ENCODE results near the gene TBCK.
"Not testable (repeated sequence)": the region's sequence is repeated elsewhere in the genome, so short reads cannot be mapped to it uniquely, and the experiment has no call there.

The TBCK gene

GRCh38 chr4:106246441-106246840 lies 69.6 kb downstream of the TBCK start:
- no peak overlapping the region for H3K27ac Mint-ChIP-seq
- no peaks in the 10 kb centered on the region for H3K27me3 Mint-ChIP-seq
- no peaks in the 10 kb centered on the region for H3K4me1 Mint-ChIP-seq (ENCODE audit: low read depth)
- no peak overlapping the region for H3K4me3 Mint-ChIP-seq
- H3K9me3 Mint-ChIP-seq, result peaks cover 3% of the 10 kb centered on the region
- H3K36me3 Mint-ChIP-seq (ENCODE audit: low read depth), result peaks cover 52% of the 10 kb centered on the region

DNA sequence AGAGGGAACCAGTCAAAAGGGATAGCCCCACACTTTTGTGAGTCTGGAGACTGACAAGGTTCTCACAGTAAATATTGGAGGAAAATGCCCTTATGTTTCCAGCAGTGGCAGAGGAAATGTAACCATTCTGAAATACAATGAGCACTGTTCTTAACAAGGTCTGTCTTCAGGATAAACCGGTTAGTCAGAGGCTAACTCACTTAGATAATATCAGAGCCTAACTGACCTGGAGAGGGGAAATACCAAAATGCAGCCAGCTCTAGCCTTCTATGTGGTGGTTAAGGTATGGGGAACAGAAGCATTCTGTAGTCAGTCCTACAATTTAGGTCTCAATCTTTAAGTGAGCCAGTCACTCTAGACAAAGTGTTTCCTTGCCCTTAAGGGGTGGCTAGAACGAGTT lies 70.8 kb downstream of the TBCK start:
- no peak overlapping the region for H3K27ac Mint-ChIP-seq
- no peak overlapping the region for H3K4me3 Mint-ChIP-seq
- no peaks in the 10 kb centered on the region for H3K4me1 Mint-ChIP-seq (ENCODE audit: low read depth)
- no peaks in the 10 kb centered on the region for H3K27me3 Mint-ChIP-seq
- peaks cover 3% of the 10 kb centered on the region for H3K9me3 Mint-ChIP-seq
- peaks cover 48% of the 10 kb centered on the region for H3K36me3 Mint-ChIP-seq (ENCODE audit: low read depth)

GRCh38 chr4:106240699-106241098 lies 75.3 kb downstream of the TBCK start:
- H3K27me3 Mint-ChIP-seq, result no peaks in the 10 kb centered on the region
- H3K27ac Mint-ChIP-seq, result no peak overlapping the region
- peaks cover 3% of the 10 kb centered on the region for H3K9me3 Mint-ChIP-seq
- H3K36me3 Mint-ChIP-seq (ENCODE audit: low read depth), result peaks cover 28% of the 10 kb centered on the region
- no peaks in the 10 kb centered on the region for H3K4me1 Mint-ChIP-seq (ENCODE audit: low read depth)
- no peak overlapping the region for H3K4me3 Mint-ChIP-seq

GRCh38 chr4:106238820-106239420 lies 77.1 kb downstream of the TBCK start:
- Mint-ChIP-seq H3K9me3 (peaks cover 3% of the 10 kb centered on the region), H3K27ac (no peak overlapping the region), H3K4me1 (ENCODE audit: low read depth) (no peaks in the 10 kb centered on the region), H3K4me3 (no peak overlapping the region), H3K27me3 (no peaks in the 10 kb centered on the region), H3K36me3 (ENCODE audit: low read depth) (peaks cover 31% of the 10 kb centered on the region)

- Mint-ChIP-seq H3K4me1 (ENCODE audit: low read depth) (no peaks in the 10 kb centered on the region), H3K27ac (no peak overlapping the region), H3K36me3 (ENCODE audit: low read depth) (peaks cover 62% of the 10 kb centered on the region), H3K27me3 (no peaks in the 10 kb centered on the region), H3K4me3 (no peak overlapping the region), H3K9me3 (no peaks in the 10 kb centered on the region)
These were observed 84.1 kb downstream of the TBCK start for GRCh38 chr4:106231931-106232330.

DNA sequence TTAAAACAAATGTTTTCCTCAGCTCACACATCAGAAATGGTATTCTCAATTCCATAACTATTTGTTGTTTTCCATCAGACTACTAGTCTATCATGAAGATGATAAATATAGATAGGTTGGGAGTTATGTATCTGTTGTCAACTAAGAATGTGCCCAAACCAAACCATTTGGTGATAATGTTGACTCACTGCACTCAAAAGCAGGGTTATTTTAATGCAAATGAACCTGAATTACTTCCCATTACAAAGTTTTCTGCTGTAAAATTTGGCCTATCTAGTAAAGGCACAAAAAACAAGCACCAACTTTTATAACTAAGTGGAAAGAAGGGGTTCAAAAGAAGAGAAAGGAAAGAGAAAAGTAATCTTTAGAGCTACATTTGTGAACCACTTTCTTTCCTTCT lies 93.5 kb downstream of the TBCK start:
- H3K4me3 Mint-ChIP-seq, result no peak overlapping the region
- peaks cover 8% of the 10 kb centered on the region for H3K9me3 Mint-ChIP-seq
- H3K4me1 Mint-ChIP-seq (ENCODE audit: low read depth), result no peaks in the 10 kb centered on the region
- peaks cover 23% of the 10 kb centered on the region for H3K36me3 Mint-ChIP-seq (ENCODE audit: low read depth)
- H3K27ac Mint-ChIP-seq, result no peak overlapping the region
- no peaks in the 10 kb centered on the region for H3K27me3 Mint-ChIP-seq

DNA sequence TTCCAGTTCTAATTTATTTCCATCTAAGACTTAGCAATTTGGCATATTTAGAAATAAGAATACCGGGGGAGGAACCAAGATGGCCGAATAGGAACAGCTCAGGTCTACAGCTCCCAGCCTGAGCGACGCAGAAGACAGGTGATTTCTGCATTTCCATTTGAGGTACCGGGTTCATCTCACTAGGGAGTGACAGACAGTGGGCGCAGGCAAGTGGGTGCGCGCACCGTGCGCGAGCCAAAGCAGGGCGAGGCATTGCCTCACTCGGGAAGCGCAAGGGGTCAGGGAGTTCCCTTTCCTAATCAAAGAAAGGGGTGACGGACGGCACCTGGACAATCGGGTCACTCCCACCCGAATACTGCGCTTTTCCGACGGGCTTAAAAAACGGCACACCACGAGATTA lies 102.7 kb downstream of the TBCK start:
- H3K27me3 Mint-ChIP-seq; H3K4me3 Mint-ChIP-seq; H3K9me3 Mint-ChIP-seq; H3K4me1 Mint-ChIP-seq (ENCODE audit: low read depth); H3K27ac Mint-ChIP-seq: not testable (repeated sequence)
- peaks cover 18% of the 10 kb centered on the region for H3K36me3 Mint-ChIP-seq (ENCODE audit: low read depth)

DNA sequence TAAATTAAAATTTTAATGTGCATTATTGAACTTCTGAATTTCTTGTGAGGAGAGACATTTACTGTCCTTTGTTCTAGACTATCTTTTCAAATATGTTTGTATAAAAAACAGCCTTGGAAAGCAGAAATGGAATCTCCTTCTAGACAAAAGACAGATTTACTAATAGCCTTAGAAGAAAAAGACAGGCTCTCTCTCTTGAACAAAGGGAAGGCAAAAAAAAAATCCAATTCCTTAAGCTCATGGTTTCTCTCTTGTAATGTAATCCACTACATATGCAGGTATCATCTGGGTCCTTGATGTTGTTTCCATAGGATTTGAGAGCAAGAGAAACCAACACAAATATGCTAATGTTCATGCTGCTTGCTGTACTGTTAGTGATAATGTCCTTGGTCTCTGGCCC lies 106.0 kb downstream of the TBCK start:
- no peaks in the 10 kb centered on the region for H3K4me1 Mint-ChIP-seq (ENCODE audit: low read depth)
- no peak overlapping the region for H3K27ac Mint-ChIP-seq
- H3K27me3 Mint-ChIP-seq, result no peaks in the 10 kb centered on the region
- no peaks in the 10 kb centered on the region for H3K9me3 Mint-ChIP-seq
- H3K36me3 Mint-ChIP-seq (ENCODE audit: low read depth), result peaks cover 20% of the 10 kb centered on the region
- H3K4me3 Mint-ChIP-seq, result no peak overlapping the region

DNA sequence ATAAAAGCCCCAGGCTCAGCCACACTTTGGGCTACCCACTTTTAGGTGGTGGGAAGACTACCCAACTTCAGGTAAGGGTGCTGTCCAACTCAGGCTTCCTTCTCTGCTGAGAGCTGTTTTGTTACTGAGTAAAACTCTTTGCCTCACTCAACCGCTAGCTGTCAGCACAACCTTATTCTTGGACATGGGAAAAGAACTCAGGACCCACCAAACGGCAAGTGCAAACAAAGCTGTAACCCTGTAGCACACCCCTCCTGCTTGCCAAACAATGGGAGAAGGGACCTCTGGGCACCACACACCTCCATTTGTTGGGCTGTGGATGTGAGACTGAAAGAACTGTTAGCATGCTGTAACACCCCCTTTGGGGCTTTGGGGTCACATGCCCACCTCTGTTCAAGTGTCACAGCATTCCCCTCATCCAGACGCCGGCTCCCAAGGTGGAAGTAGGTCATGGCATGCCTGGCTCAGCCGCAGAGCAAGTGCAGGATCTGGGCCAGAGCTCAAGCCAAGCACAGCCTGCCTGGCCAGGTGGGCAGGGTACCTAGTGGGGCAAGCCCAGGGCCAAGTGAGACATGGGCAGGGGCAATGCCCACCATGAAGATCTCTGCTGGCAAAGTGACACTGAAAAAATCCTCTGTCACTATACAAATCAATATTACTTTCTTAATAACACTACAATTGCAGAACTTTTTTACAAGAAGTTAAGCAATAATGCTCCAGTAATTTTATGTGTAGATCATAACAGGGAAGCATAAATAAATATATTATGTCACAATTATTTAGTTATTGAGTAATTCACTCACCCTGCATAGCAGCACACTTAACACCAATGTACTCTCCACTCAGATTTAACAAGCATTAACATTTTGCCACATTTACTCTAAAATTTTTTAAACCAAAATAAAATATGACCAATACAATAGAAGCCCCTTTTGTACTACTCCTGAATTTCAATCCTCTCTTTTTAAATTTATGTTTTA lies 107.2 kb downstream of the TBCK start:
- H3K36me3 Mint-ChIP-seq (ENCODE audit: low read depth), result peaks cover 20% of the 10 kb centered on the region

GRCh38 chr4:106201373-106201772 lies 114.6 kb downstream of the TBCK start:
- peaks cover 12% of the 10 kb centered on the region for H3K36me3 Mint-ChIP-seq (ENCODE audit: low read depth)
- H3K9me3 Mint-ChIP-seq, result no peaks in the 10 kb centered on the region
- no peak overlapping the region for H3K27ac Mint-ChIP-seq
- no peaks in the 10 kb centered on the region for H3K4me1 Mint-ChIP-seq (ENCODE audit: low read depth)
- no peak overlapping the region for H3K4me3 Mint-ChIP-seq
- H3K27me3 Mint-ChIP-seq, result no peaks in the 10 kb centered on the region

More for the DNA sequence above, 107.2 kb downstream of the TBCK start:
- Mint-ChIP-seq H3K27ac (no peak overlapping the region), H3K4me3 (no peak overlapping the region), H3K27me3 (no peaks in the 10 kb centered on the region), H3K9me3 (no peaks in the 10 kb centered on the region), H3K4me1 (ENCODE audit: low read depth) (no peaks in the 10 kb centered on the region)

- Mint-ChIP-seq H3K27ac (no peak overlapping the region), H3K4me3 (no peak overlapping the region), H3K36me3 (ENCODE audit: low read depth) (peaks cover 46% of the 10 kb centered on the region), H3K9me3 (no peaks in the 10 kb centered on the region), H3K27me3 (no peaks in the 10 kb centered on the region), H3K4me1 (ENCODE audit: low read depth) (no peaks in the 10 kb centered on the region)
These were observed 120.5 kb downstream of the TBCK start for GRCh38 chr4:106195435-106195950.

DNA sequence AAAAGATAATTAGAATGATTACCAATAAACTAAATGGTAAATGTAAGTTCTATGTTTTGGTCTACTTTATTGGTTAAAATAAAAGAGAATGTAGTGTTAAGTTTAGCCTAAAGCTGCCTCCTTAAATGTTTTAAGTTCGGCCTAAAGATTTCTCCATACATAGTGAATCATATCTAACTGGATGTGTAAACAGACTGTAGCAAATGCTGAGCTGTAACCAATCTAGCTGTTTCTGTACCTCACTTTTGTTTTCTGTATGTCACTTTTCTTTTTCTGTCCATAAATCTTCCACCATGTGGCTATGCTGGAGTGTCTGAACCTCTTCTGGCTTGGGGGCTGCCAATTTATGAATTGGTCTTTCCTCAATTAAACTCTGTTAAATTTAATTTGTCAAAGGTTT lies 121.2 kb downstream of the TBCK start:
- no peak overlapping the region for H3K27ac Mint-ChIP-seq
- H3K9me3 Mint-ChIP-seq, result no peaks in the 10 kb centered on the region
- peaks cover 43% of the 10 kb centered on the region for H3K36me3 Mint-ChIP-seq (ENCODE audit: low read depth)
- H3K27me3 Mint-ChIP-seq, result no peaks in the 10 kb centered on the region
- no peaks in the 10 kb centered on the region for H3K4me1 Mint-ChIP-seq (ENCODE audit: low read depth)
- no peak overlapping the region for H3K4me3 Mint-ChIP-seq

- Mint-ChIP-seq H3K4me1 (ENCODE audit: low read depth) (no peaks in the 10 kb centered on the region), H3K9me3 (no peaks in the 10 kb centered on the region), H3K36me3 (ENCODE audit: low read depth) (peaks cover 64% of the 10 kb centered on the region), H3K27ac (no peak overlapping the region), H3K4me3 (no peak overlapping the region), H3K27me3 (no peaks in the 10 kb centered on the region)
These were observed 123.9 kb downstream of the TBCK start for GRCh38 chr4:106192131-106192530.

- Mint-ChIP-seq H3K27me3 (no peaks in the 10 kb centered on the region), H3K4me1 (ENCODE audit: low read depth) (no peaks in the 10 kb centered on the region), H3K27ac (no peak overlapping the region), H3K4me3 (no peak overlapping the region), H3K36me3 (ENCODE audit: low read depth) (peaks cover 76% of the 10 kb centered on the region), H3K9me3 (peaks cover 20% of the 10 kb centered on the region)
These were observed 129.8 kb downstream of the TBCK start for GRCh38 chr4:106186201-106186600.

GRCh38 chr4:106183551-106183950 lies 132.5 kb downstream of the TBCK start:
- no peaks in the 10 kb centered on the region for H3K4me1 Mint-ChIP-seq (ENCODE audit: low read depth)
- no peak overlapping the region for H3K27ac Mint-ChIP-seq
- H3K27me3 Mint-ChIP-seq, result no peaks in the 10 kb centered on the region
- H3K4me3 Mint-ChIP-seq, result no peak overlapping the region
- H3K36me3 Mint-ChIP-seq (ENCODE audit: low read depth), result peaks cover 71% of the 10 kb centered on the region
- H3K9me3 Mint-ChIP-seq, result peaks cover 27% of the 10 kb centered on the region

Data from stimulated activated naive CD8-positive, alpha-beta T cell treated with anti-CD3 and anti-CD28 coated beads, Interleukin-15, Interleukin-2, amounts not matched to agents 100 ng/mL and 50 ng/mL, for 24 hours (primary cell).